ENCODE data around the gene MED12L. TPM values are rescaled to one million over a fixed set of nuclear protein-coding genes. Genes with fewer than 3 reads are reported as not detected.

The MED12L gene
- total and polyA plus RNA-seq, 10 of the 15 experiments (the other 5 are each of a cell fraction or from before 2014, with no cell fraction given): 0.01 to 0.06 (median 0.03) TPM; not detected in 2

- in situ Hi-C loops (cut with MboI): no loop called here
- FAIRE-seq (no peak), ATAC-seq (no peak), DNase-seq (ENCODE audit: low read depth, low spot score) (no peak)
- BruUV-seq (replicated peaks): no TSS peak
- no peak overlapping the region for H3K9ac ChIP-seq (ENCODE audit: control insufficient read depth, insufficient read depth, low read length)
- intact Hi-C loops (cut with micrococcal nuclease; ENCODE audit: unreplicated experiment): no loop called here
- POLR2A ChIA-PET: no interaction called here
- no peaks in the 10 kb centered on the region for H3K4me1 ChIP-seq (ENCODE audit: control insufficient read depth, insufficient read depth, low read length)
- TF ChIP-seq POLR2AphosphoS2 (IDR thresholded peaks at IDR 0.05; ENCODE audit: low read depth, low read length): no peak
- no peak for TF ChIP-seq SMAD5 (IDR thresholded peaks at IDR 0.05; ENCODE audit: low read depth)
- TF ChIP-seq MEF2B (IDR thresholded peaks at IDR 0.05; ENCODE audit: partially characterized antibody, poor library complexity, severe bottlenecking): no peak
- TF ChIP-seq MYC (IDR thresholded peaks at IDR 0.05; ENCODE audit: insufficient read depth, insufficient read length, insufficient replicate concordance, low read length, severe bottlenecking): no peak
- TF ChIP-seq, protein P1, sequence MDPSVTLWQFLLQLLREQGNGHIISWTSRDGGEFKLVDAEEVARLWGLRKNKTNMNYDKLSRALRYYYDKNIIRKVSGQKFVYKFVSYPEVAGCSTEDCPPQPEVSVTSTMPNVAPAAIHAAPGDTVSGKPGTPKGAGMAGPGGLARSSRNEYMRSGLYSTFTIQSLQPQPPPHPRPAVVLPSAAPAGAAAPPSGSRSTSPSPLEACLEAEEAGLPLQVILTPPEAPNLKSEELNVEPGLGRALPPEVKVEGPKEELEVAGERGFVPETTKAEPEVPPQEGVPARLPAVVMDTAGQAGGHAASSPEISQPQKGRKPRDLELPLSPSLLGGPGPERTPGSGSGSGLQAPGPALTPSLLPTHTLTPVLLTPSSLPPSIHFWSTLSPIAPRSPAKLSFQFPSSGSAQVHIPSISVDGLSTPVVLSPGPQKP (IDR thresholded peaks at IDR 0.05; ENCODE audit: low read depth, low read length): no peak
- TF ChIP-seq ATF7 (IDR thresholded peaks at IDR 0.05; ENCODE audit: low read depth): no peak
- TF ChIP-seq IKZF2 (IDR thresholded peaks at IDR 0.05): no peak
- no peak for TF ChIP-seq ZNF622 (IDR thresholded peaks at IDR 0.05)
- TF ChIP-seq NBN (IDR thresholded peaks at IDR 0.05): no peak
- no peak for TF ChIP-seq POU2F2 (IDR thresholded peaks at IDR 0.05; ENCODE audit: borderline replicate concordance, low read depth, low read length)
- H2AFZ ChIP-seq (ENCODE audit: control insufficient read depth, low read depth, low read length): no peak overlapping the region
- RAD21 ChIA-PET (ENCODE audit: unreplicated experiment): no interaction called here
- H3K36me3 ChIP-seq (ENCODE audit: control insufficient read depth in 2 of 2, insufficient read depth in 2 of 2, low read length in 1 of 2): no peaks in the 10 kb centered on the region
- CTCF ChIA-PET: no interaction called here
- 42% methylated on average over 7 of the region's 7 CpGs for WGBS (ENCODE audit: insufficient coverage, insufficient replicate concordance, low lambda C conversion rate, missing lambda C conversion rate)
- no peaks in the 10 kb centered on the region for H3K79me2 ChIP-seq (ENCODE audit: control insufficient read depth, insufficient read depth, low read length)
- H3K27ac ChIP-seq (ENCODE audit: control insufficient read depth, insufficient read depth): no peak overlapping the region
- no peaks in the 10 kb centered on the region for H4K20me1 ChIP-seq (ENCODE audit: control insufficient read depth, insufficient read depth)
- no peaks in the 10 kb centered on the region for H3K27me3 ChIP-seq (replicated peaks in 1 of 2; ENCODE audit: control insufficient read depth in 2 of 2, insufficient read depth in 2 of 2, low read length in 1 of 2)
- no peak overlapping the region for H3K4me3 ChIP-seq
- H3K4me2 ChIP-seq (ENCODE audit: control insufficient read depth, insufficient read depth): no peak overlapping the region
- no peaks in the 10 kb centered on the region for H3K9me3 ChIP-seq (replicated peaks; ENCODE audit: control insufficient read depth, insufficient read depth, low read length)
- SMC1A ChIA-PET (ENCODE audit: uncharacterized antibody, unreplicated experiment): interaction anchor here (0.7 kb wide), 1 partner anchor 13 kb away, joined by 3 read pairs; no protein-coding TSS in a partner anchor
These were observed 26.7 kb upstream of the MED12L start for GRCh38 chr3:151058740-151059139.

Measured in GM12878 (cell line).